ENCODE data around the gene PLPPR4. TPM values are rescaled to one million over a fixed set of nuclear protein-coding genes. Genes with fewer than 3 reads are reported as not detected.

The PLPPR4 gene
- total and polyA plus RNA-seq, 12 donors, result 0.12 to 0.97 (median 0.36) TPM

DNA sequence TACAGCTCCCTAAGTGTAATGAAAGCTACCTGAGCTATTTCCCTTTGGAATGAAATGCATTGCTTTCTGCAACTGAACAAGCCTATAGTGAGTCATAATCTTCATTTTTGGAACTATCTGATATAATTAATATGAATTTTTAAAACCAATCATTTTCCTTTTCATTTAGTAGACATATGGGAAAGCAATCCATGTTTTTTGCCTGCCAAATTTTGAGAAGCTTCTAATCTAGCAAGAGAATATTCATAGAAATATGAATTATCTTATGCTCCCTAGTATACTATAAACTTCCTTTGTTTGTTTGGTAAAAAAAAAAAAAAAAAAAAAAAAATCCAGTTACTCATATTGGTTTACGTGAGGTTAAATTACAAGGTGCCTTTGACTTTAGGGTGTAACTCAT lies 68.3 kb downstream of the PLPPR4 start:
- Histone ChIP-seq H3K27me3 (no peaks in the 10 kb centered on the region), H3K36me3 (no peaks in the 10 kb centered on the region), H3K27ac (no peak overlapping the region), H3K4me3 (no peak overlapping the region), H3K4me1 (no peaks in the 10 kb centered on the region), H3K9me3 (no peaks in the 10 kb centered on the region)
- WGBS, 2 donors, result 94 to 95% methylated on average over 1 of the region's 1 CpG
- no peak for TF ChIP-seq CTCF (IDR thresholded peaks at IDR 0.05)
- no peak for ATAC-seq
- DNase-seq, result no peak
- intact Hi-C loops (cut with DNase I), result no loop called here

- intact Hi-C loops (cut with DNase I), result no loop called here
Observed at GRCh38 chr1:99334991-99335390, 70.7 kb downstream of the PLPPR4 start.

DNA sequence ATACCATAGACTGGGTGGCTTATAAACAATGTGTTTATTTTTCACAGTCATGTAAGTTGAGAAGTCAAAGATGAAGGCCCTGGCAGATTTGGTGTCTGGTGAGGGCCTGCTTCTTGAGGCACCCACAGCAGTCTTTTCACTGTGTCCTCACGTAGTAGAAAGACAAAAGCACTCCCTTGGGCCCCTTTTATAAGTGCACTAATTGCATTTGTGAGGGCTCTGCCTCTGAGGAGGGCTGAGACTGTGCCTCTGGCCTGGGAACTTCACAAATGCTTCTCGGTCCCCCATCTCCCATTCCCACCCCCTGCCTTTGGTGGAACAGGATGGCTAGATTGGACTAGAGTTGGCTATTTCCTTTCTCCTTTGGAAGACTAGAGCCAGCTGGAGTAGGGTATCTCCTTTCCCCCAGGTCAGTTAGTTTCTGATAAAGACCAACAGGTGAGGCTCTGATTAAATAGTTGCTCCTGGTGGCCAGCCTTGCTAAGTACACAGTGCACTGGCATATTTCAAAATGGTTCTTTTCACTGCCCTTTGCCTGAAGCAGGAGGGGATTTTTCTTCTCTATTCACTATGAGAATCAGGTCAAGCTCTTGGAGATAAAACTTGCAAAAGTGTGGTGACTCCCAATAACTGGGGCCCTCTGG lies 82.9 kb downstream of the PLPPR4 start:
- intact Hi-C loops (cut with DNase I), result no loop called here
- Histone ChIP-seq H3K9me3 (peaks cover 0 to 9% (median 0%) of the 10 kb centered on the region in 11 donors), H3K4me1 (no peaks in the 10 kb centered on the region), H3K4me3 (no peak overlapping the region), H3K27ac (no peak overlapping the region), H3K36me3 (no peaks in the 10 kb centered on the region), H3K27me3 (no peaks in the 10 kb centered on the region)
- DNase-seq (no peak), ATAC-seq (no peak)
- WGBS, 2 donors, result 81 to 83% methylated on average over 2 of the region's 2 CpGs
- TF ChIP-seq CTCF (IDR thresholded peaks at IDR 0.05), result no peak

More at GRCh38 chr1:99334991-99335390, 70.7 kb downstream of the PLPPR4 start:
- DNase-seq (no peak), ATAC-seq (no peak)
- Histone ChIP-seq H3K36me3 (no peaks in the 10 kb centered on the region), H3K27ac (no peak overlapping the region), H3K4me1 (no peaks in the 10 kb centered on the region), H3K4me3 (no peak overlapping the region), H3K9me3 (no peaks in the 10 kb centered on the region), H3K27me3 (no peaks in the 10 kb centered on the region)
- no peak for TF ChIP-seq CTCF (IDR thresholded peaks at IDR 0.05)
- 89 to 92% methylated on average over 5 of the region's 5 CpGs for WGBS, 2 donors

GRCh38 chr1:99348397-99349132 lies 84.3 kb downstream of the PLPPR4 start:
- Histone ChIP-seq H3K4me1 (no peaks in the 10 kb centered on the region), H3K9me3 (no peaks in the 10 kb centered on the region), H3K27ac (no peak overlapping the region), H3K36me3 (no peaks in the 10 kb centered on the region), H3K4me3 (no peak overlapping the region), H3K27me3 (no peaks in the 10 kb centered on the region)
- TF ChIP-seq CTCF (IDR thresholded peaks at IDR 0.05), result no peak
- DNase-seq (no peak), ATAC-seq (no peak)
- WGBS, 2 donors, result 54 to 55% methylated on average over 5 of the region's 5 CpGs
- intact Hi-C loops (cut with DNase I), result no loop called here

Data from heart right ventricle (tissue), 16 donors.